Right lobe of liver (tissue), 4 donors: ENCODE results near the gene PAQR8.

ENCODE experiments used
- CTCF ChIP-seq, 4 donors: fragments of 200-600 bp in 3 of 4; fragments of 450-650 bp in 1 of 4; IDR thresholded peaks; one replicate each; pipeline versions ENCODE4 v1.5.1 to v1.8.0; 2016 to 2022; ENCODE audit warnings: antibody characterized with exemption in 4 of 4, mild to moderate bottlenecking in 2 of 4
- POLR2A ChIP-seq: fragments of 450-650 bp; IDR thresholded peaks from one replicate; pipeline ENCODE4 v1.6.1; 2017; ENCODE audit warnings: antibody characterized with exemption, mild to moderate bottlenecking
- donor health status: DM: no; HTN: no; CAD: no.
- donor health status: DM: no; HTN: no; CAD: no.
- donor health status: DM: no; HTN: yes; CAD: no.

GRCh38 chr6:52454556-52454955, 92.6 kb downstream of the PAQR8 start:
- TF ChIP-seq CTCF (IDR thresholded peaks at IDR 0.05) (no peak), POLR2A (no peak)
